ENCODE results near the gene CSRP3.

Gene CSRP3

GRCh38 chr11:19181531-19182261, 20.1 kb downstream of the CSRP3 start:
- Histone ChIP-seq H3K36me3 (ENCODE audit: control insufficient read depth, insufficient read depth, low read length) (no peaks in the 10 kb centered on the region), H2AFZ (no peak overlapping the region), H3K27ac (no peak overlapping the region), H3K4me1 (no peaks in the 10 kb centered on the region), H3K27me3 (ENCODE audit: control insufficient read depth, insufficient read depth, low read length) (no peaks in the 10 kb centered on the region), H3K9me3 (ENCODE audit: control insufficient read depth, low read length) (no peaks in the 10 kb centered on the region), H3K9ac (no peak overlapping the region), H3K4me3 (ENCODE audit: low read depth, low read length) (no peak overlapping the region), H3K79me2 (no peaks in the 10 kb centered on the region), H3K4me2 (ENCODE audit: low read length) (no peak overlapping the region)
- TF ChIP-seq CTCF (IDR thresholded peaks at IDR 0.05) = no peak

- Histone ChIP-seq H3K36me3 (ENCODE audit: control insufficient read depth, insufficient read depth, low read length) (no peaks in the 10 kb centered on the region), H2AFZ (no peak overlapping the region), H3K9ac (no peak overlapping the region), H3K27ac (no peak overlapping the region), H3K4me1 (no peaks in the 10 kb centered on the region), H3K27me3 (ENCODE audit: control insufficient read depth, insufficient read depth, low read length) (no peaks in the 10 kb centered on the region), H3K79me2 (no peaks in the 10 kb centered on the region), H3K9me3 (ENCODE audit: control insufficient read depth, low read length) (no peaks in the 10 kb centered on the region), H3K4me2 (ENCODE audit: low read length) (no peak overlapping the region), H3K4me3 (ENCODE audit: low read depth, low read length) (no peak overlapping the region)
- no peak for TF ChIP-seq CTCF (IDR thresholded peaks at IDR 0.05)
Observed at GRCh38 chr11:19176629-19177186, 25.1 kb downstream of the CSRP3 start.

DNA sequence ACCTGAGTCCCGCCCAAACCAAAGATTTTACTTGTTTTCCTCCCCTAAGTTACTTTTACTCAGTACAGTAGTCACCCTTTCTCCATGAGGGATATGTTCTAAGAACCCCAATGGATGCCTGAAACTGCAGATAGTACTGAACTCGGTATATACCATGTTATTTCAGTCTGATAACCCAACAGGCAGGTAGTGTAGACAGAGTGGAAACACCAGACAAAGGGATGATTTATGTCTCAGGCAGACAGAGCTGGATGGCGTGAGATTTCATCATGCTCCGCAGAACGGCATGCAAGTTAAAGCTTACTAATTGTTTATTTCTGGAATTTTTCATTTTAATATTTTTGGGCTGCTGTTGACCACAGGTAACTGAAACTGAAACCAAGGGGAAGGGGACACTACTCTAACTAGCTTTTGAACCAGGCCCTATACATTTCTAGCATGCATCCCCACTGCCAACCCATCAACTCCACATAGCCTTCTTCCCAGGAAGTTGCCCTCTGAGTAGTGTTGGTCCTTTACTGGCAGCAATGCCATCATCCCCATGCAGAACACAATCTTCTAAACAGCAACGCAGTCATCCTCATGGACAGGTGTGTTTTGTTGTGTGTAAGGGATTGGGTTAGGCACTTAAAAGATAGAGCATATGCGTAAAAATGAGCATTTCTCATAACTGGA, 27.7 kb downstream of the CSRP3 start:
- H3K9ac ChIP-seq = no peak overlapping the region
- no peak overlapping the region for H3K4me3 ChIP-seq (ENCODE audit: low read depth, low read length)
- no peaks in the 10 kb centered on the region for H3K79me2 ChIP-seq
- H3K9me3 ChIP-seq (ENCODE audit: control insufficient read depth, low read length) = no peaks in the 10 kb centered on the region
- TF ChIP-seq CTCF (IDR thresholded peaks at IDR 0.05) = no peak
- no peaks in the 10 kb centered on the region for H3K27me3 ChIP-seq (ENCODE audit: control insufficient read depth, insufficient read depth, low read length)
- H2AFZ ChIP-seq = no peak overlapping the region
- no peaks in the 10 kb centered on the region for H3K36me3 ChIP-seq (ENCODE audit: control insufficient read depth, insufficient read depth, low read length)
- H3K4me1 ChIP-seq = no peaks in the 10 kb centered on the region
- no peak overlapping the region for H3K27ac ChIP-seq
- no peak overlapping the region for H3K4me2 ChIP-seq (ENCODE audit: low read length)

- no peak overlapping the region for H3K9ac ChIP-seq
- TF ChIP-seq CTCF (IDR thresholded peaks at IDR 0.05) = no peak
- H3K27ac ChIP-seq = no peak overlapping the region
- H3K4me3 ChIP-seq (ENCODE audit: low read depth, low read length) = no peak overlapping the region
- no peak overlapping the region for H2AFZ ChIP-seq
- H3K27me3 ChIP-seq (ENCODE audit: control insufficient read depth, insufficient read depth, low read length) = no peaks in the 10 kb centered on the region
- no peaks in the 10 kb centered on the region for H3K36me3 ChIP-seq (ENCODE audit: control insufficient read depth, insufficient read depth, low read length)
- H3K9me3 ChIP-seq (ENCODE audit: control insufficient read depth, low read length) = no peaks in the 10 kb centered on the region
- no peaks in the 10 kb centered on the region for H3K79me2 ChIP-seq
- H3K4me1 ChIP-seq = no peaks in the 10 kb centered on the region
- no peak overlapping the region for H3K4me2 ChIP-seq (ENCODE audit: low read length)
Observed at GRCh38 chr11:19173004-19173689, 28.6 kb downstream of the CSRP3 start.
